H1 (cell line): ENCODE measurements around the gene RBM10. TPM values are rescaled to one million over a fixed set of nuclear protein-coding genes. Genes with fewer than 3 reads are reported as not detected.

Experiments
- CTCF ChIA-PET: fragments of 300-600 bp; sonication (Branson Sonifier 250); formaldehyde crosslinking; loops from one replicate; lab custom pipeline; 2021; ENCODE audit not compliant: partially characterized antibody; lab: Charles Lee
- POLR2A ChIA-PET: fragments of 300-600 bp; sonication (Branson Sonifier 250); formaldehyde crosslinking; loops from one replicate; lab custom pipeline; 2021; ENCODE audit warnings: inconsistent platforms; ENCODE audit not compliant: partially characterized antibody; lab: Charles Lee
- DNase-seq, 2 experiments: peaks; one replicate each; pipeline versions ENCODE4 v3.0.0 to v3.0.0-alpha.2; 2010 to 2022; ENCODE audit warnings: low spot score in 2 of 2, low read depth in 1 of 2, mixed read lengths in 1 of 2
- FAIRE-seq: peaks from 2 replicates; lab custom pipeline; 2011; peaks lifted over from hg19 to GRCh38; lab: Jason Lieb, UNC
- H2AFZ ChIP-seq: 2 replicates; pipeline ENCODE4 v1.8.1; 2012; ENCODE audit warnings: low read length, inconsistent platforms
- H2AK5ac ChIP-seq: 2 replicates; pipeline ENCODE4 v1.6.1; 2013; ENCODE audit warnings: low read depth, low read length
- H2BK120ac ChIP-seq: replicated peaks from 2 replicates; pipeline ENCODE3; 2013; ENCODE audit warnings: low read depth, low read length, inconsistent platforms
- H2BK12ac ChIP-seq: 2 replicates; pipeline ENCODE4 v1.6.1; 2013; ENCODE audit warnings: low read depth, low read length
- H2BK15ac ChIP-seq: 2 replicates; pipeline ENCODE4 v1.6.1; 2013; ENCODE audit warnings: low read length
- H2BK20ac ChIP-seq: 2 replicates; pipeline ENCODE4 v1.6.1; 2013; ENCODE audit warnings: low read length
- H2BK5ac ChIP-seq: 2 replicates; pipeline ENCODE4 v1.6.1; 2013; ENCODE audit warnings: low read depth, low read length
- H3K14ac ChIP-seq: 2 replicates; pipeline ENCODE4 v1.6.1; 2013; ENCODE audit warnings: inconsistent platforms; ENCODE audit not compliant: insufficient read length
- H3K18ac ChIP-seq: 2 replicates; pipeline ENCODE4 v1.6.1; 2013; ENCODE audit warnings: low read length; ENCODE audit errors: extremely low read depth
- H3K23ac ChIP-seq: 2 replicates; pipeline ENCODE4 v1.6.1; 2013; ENCODE audit warnings: inconsistent platforms; ENCODE audit not compliant: insufficient read length
- H3K23me2 ChIP-seq: 2 replicates; pipeline ENCODE4 v1.6.1; 2013; ENCODE audit warnings: low read depth, low read length
- H3K27ac ChIP-seq: 2 replicates; pipeline ENCODE4 v1.6.1; 2011; ENCODE audit warnings: low read depth, low read length, inconsistent platforms
- H3K27me3 ChIP-seq, 4 experiments: replicated peaks in 1 of 4; 1 replicate in 1 of 4; 2 replicates in 3 of 4; pipeline versions ENCODE4 v1.6.1 to v1.8.1; 2011 to 2013; ENCODE audit warnings: low read length in 3 of 4, mild to moderate bottlenecking in 3 of 4, inconsistent platforms in 2 of 4, mixed read lengths in 2 of 4, moderate library complexity in 1 of 4; ENCODE audit not compliant: control insufficient read depth in 3 of 4, insufficient read depth in 3 of 4; ENCODE audit errors: extremely low read depth in 1 of 4
- H3K36me3 ChIP-seq, 4 experiments: 2 replicates each; pipeline versions ENCODE4 v1.6.1 to v1.8.1; 2011 to 2013; ENCODE audit warnings: mild to moderate bottlenecking in 4 of 4, low read length in 3 of 4, moderate library complexity in 2 of 4, control low read depth in 1 of 4, inconsistent platforms in 1 of 4; ENCODE audit not compliant: insufficient read depth in 4 of 4, control insufficient read depth in 2 of 4
- H3K4ac ChIP-seq: replicated peaks from 2 replicates; pipeline ENCODE3; 2013; ENCODE audit warnings: low read length, low read depth, mixed read lengths, inconsistent platforms; ENCODE audit not compliant: insufficient read length
- H3K4me1 ChIP-seq, 4 experiments: replicated peaks in 1 of 4; 1 replicate in 1 of 4; 2 replicates in 3 of 4; pipeline versions ENCODE4 v1.6.1 to v1.8.1; 2011 to 2013; ENCODE audit warnings: low read length in 3 of 4, inconsistent platforms in 2 of 4, mixed read lengths in 1 of 4; ENCODE audit not compliant: insufficient read depth in 4 of 4, control insufficient read depth in 3 of 4
- H3K4me2 ChIP-seq, 2 experiments: 2 replicates each; pipeline versions ENCODE4 v1.6.1 to v1.8.1; 2011 to 2013; ENCODE audit warnings: low read depth in 2 of 2, low read length in 2 of 2, control low read depth in 1 of 2, inconsistent platforms in 1 of 2, mild to moderate bottlenecking in 1 of 2; ENCODE audit not compliant: insufficient read depth in 1 of 2
- H3K4me3 ChIP-seq, 4 experiments: fragments of 200-600, 300-600 bp in 1 of 4; sonication (generic), shearing (Covaris generic), sonication (Bioruptor Twin) in 1 of 4; 2 replicates each; pipeline versions ENCODE4 v1.5.1 to v1.8.1; 2011 to 2016; ENCODE audit warnings: low read length in 4 of 4, low read depth in 3 of 4, control low read depth in 2 of 4, inconsistent platforms in 2 of 4, mild to moderate bottlenecking in 2 of 4, mixed read lengths in 1 of 4, moderate library complexity in 1 of 4; ENCODE audit not compliant: insufficient read depth in 2 of 4; ENCODE audit errors: extremely low read depth in 1 of 4
- H3K56ac ChIP-seq: replicated peaks from 2 replicates; pipeline ENCODE3; 2013; ENCODE audit warnings: low read depth, mild to moderate bottlenecking, mixed read lengths, low read length, inconsistent platforms; ENCODE audit not compliant: insufficient read length
- H3K79me1 ChIP-seq: 2 replicates; pipeline ENCODE4 v1.6.1; 2013; ENCODE audit warnings: low read depth, low read length, control low read depth
- H3K79me2 ChIP-seq, 2 experiments: 2 replicates each; pipeline versions ENCODE4 v1.6.1 to v1.8.1; 2012 to 2013; ENCODE audit warnings: low read length in 2 of 2, mild to moderate bottlenecking in 2 of 2, inconsistent platforms in 1 of 2; ENCODE audit not compliant: insufficient read depth in 2 of 2, control insufficient read depth in 1 of 2
- H3K9ac ChIP-seq, 4 experiments: replicated peaks in 1 of 4; 1 replicate in 1 of 4; 2 replicates in 3 of 4; pipeline versions ENCODE4 v1.6.1 to v1.8.1; 2011 to 2013; ENCODE audit warnings: low read depth in 3 of 4, low read length in 3 of 4, control low read depth in 2 of 4, mild to moderate bottlenecking in 2 of 4, moderate library complexity in 2 of 4, inconsistent platforms in 1 of 4; ENCODE audit errors: extremely low read depth in 1 of 4
- H3K9me3 ChIP-seq, 2 experiments: 2 replicates each; pipeline versions ENCODE4 v1.6.1 to v1.8.1; 2012 to 2013; ENCODE audit warnings: mild to moderate bottlenecking in 2 of 2, moderate library complexity in 2 of 2, control low read depth in 1 of 2, inconsistent platforms in 1 of 2, low read depth in 1 of 2, low read length in 1 of 2, mixed read lengths in 1 of 2; ENCODE audit not compliant: insufficient read depth in 2 of 2
- H4K20me1 ChIP-seq, 2 experiments: replicated peaks in 1 of 2; 2 replicates each; pipeline versions ENCODE3 to v1.8.1; 2011 to 2013; ENCODE audit warnings: inconsistent platforms in 2 of 2, low read length in 2 of 2, mild to moderate bottlenecking in 1 of 2; ENCODE audit not compliant: insufficient read depth in 2 of 2, control insufficient read depth in 1 of 2
- H4K5ac ChIP-seq: 2 replicates; pipeline ENCODE4 v1.6.1; 2013; ENCODE audit warnings: low read length, low read depth, mixed read lengths, inconsistent platforms; ENCODE audit not compliant: insufficient read length
- H4K8ac ChIP-seq: 2 replicates; pipeline ENCODE4 v1.8.0; 2013; ENCODE audit warnings: mild to moderate bottlenecking, moderate library complexity, low read length, inconsistent platforms; ENCODE audit not compliant: insufficient read depth; ENCODE audit errors: extremely low read depth
- H4K91ac ChIP-seq: replicated peaks from 2 replicates; pipeline ENCODE3; 2013; ENCODE audit warnings: low read length, mixed read lengths, inconsistent platforms; ENCODE audit not compliant: insufficient read length
- ASH2L ChIP-seq: fragments of 200-600, 300-600 bp; sonication (generic); IDR thresholded peaks from one replicate; pipeline ENCODE4 v1.7.1; 2017; ENCODE audit warnings: low read length
- CEBPB ChIP-seq: IDR thresholded peaks from 2 replicates; pipeline ENCODE4 v1.6.1; 2012; ENCODE audit warnings: low read depth, low read length
- CTBP2 ChIP-seq: IDR thresholded peaks from 2 replicates; pipeline ENCODE4 v1.7.0; 2011; ENCODE audit warnings: borderline replicate concordance, mild to moderate bottlenecking, moderate library complexity, mixed read lengths, low read length; ENCODE audit not compliant: insufficient read depth, insufficient read length
- EP300 ChIP-seq, 2 experiments: IDR thresholded peaks; 1 replicate in 1 of 2; 2 replicates in 1 of 2; pipeline ENCODE4 v1.6.1; 2011 to 2012; ENCODE audit warnings: low read depth in 2 of 2, low read length in 2 of 2, mild to moderate bottlenecking in 2 of 2, borderline replicate concordance in 1 of 2, inconsistent platforms in 1 of 2, moderate library complexity in 1 of 2
- FOSL1 ChIP-seq: IDR thresholded peaks from 2 replicates; pipeline ENCODE4 v1.6.1; 2011; ENCODE audit warnings: mild to moderate bottlenecking, low read depth, low read length, moderate library complexity; ENCODE audit not compliant: insufficient read depth
- HDAC6 ChIP-seq: IDR thresholded peaks from one replicate; pipeline ENCODE4 v1.7.1; 2012; ENCODE audit warnings: low read depth, mild to moderate bottlenecking, inconsistent platforms, low read length, moderate library complexity
- SAP30 ChIP-seq: fragments of 300-600 bp; sonication (generic); IDR thresholded peaks from 2 replicates; pipeline ENCODE4 v1.7.1; 2012; ENCODE audit warnings: low read length, moderate library complexity, mild to moderate bottlenecking, inconsistent platforms; ENCODE audit not compliant: insufficient read depth, insufficient replicate concordance
- SP1 ChIP-seq: IDR thresholded peaks from 2 replicates; pipeline ENCODE4 v1.6.1; 2011; ENCODE audit warnings: low read depth, low read length
- SP2 ChIP-seq: IDR thresholded peaks from 2 replicates; pipeline ENCODE4 v1.6.1; 2012; ENCODE audit warnings: mild to moderate bottlenecking, low read length, inconsistent platforms
- TCF12 ChIP-seq: IDR thresholded peaks from 2 replicates; pipeline ENCODE4 v1.6.1; 2011; ENCODE audit warnings: low read depth, mild to moderate bottlenecking, low read length
- YY1 ChIP-seq: IDR thresholded peaks from 2 replicates; pipeline ENCODE4 v1.6.1; 2011; ENCODE audit warnings: low read depth, mild to moderate bottlenecking, low read length
- ZNF274 ChIP-seq: IDR thresholded peaks from 2 replicates; pipeline ENCODE4 v1.7.0; 2012; ENCODE audit warnings: low read length, borderline replicate concordance; ENCODE audit errors: extremely low read depth
- WGBS, 2 experiments: shearing (Covaris generic) in 1 of 2; methylation state at CpG; one replicate each; pipeline versions ENCODE4 v1.1.6 to v1.1.7; 2013 to 2015; ENCODE audit warnings: low lambda C conversion rate in 2 of 2, mixed read lengths in 2 of 2, inconsistent platforms in 1 of 2, low coverage in 1 of 2, missing lambda C conversion rate in 1 of 2; ENCODE audit not compliant: insufficient replicate concordance in 2 of 2, insufficient coverage in 1 of 2, insufficient read length in 1 of 2; ENCODE audit errors: extremely low coverage in 1 of 2, missing lambda C conversion rate in 1 of 2; 5-methylcytosine and 5-hydroxymethylcytosine counted together
- polyA plus RNA-seq, 7 experiments: library from polyadenylated mRNA; depleted of rRNA in 3 of 7; stranded (reverse) in 5 of 7; unstranded in 2 of 7; fragments of >200 nt in 5 of 7; fragments of 200-250 nt in 2 of 7; gene quantifications; 1 replicate in 5 of 7; 2 replicates in 1 of 7; 4 replicates in 1 of 7; pipeline versions ENCODE4 v1.2.1 to v1.2.3, GENCODE V29; 2011 to 2013; ENCODE audit warnings: missing spikeins in 2 of 7, mixed read lengths in 2 of 7
- total RNA-seq: library from RNA; stranded (reverse); fragmentation: NEBNext Ultra II Directional; extraction: Animal tissue kit (Norgen Biotek cat#: 25700); gene quantifications from 2 replicates; pipeline ENCODE4 v1.2.1, GENCODE V29; 2021
- TF ChIP-seq, protein P1 (sequence below): IDR thresholded peaks from 2 replicates; pipeline ENCODE4 v1.6.1; 2012; ENCODE audit warnings: inconsistent platforms

Gene RBM10
- total and polyA plus RNA-seq, 2 of the 8 experiments (the other 6 are each of a cell fraction or from before 2014, with no cell fraction given): 35.7 to 64.0 TPM

GRCh38 chrX:47214435-47215077 lies 69.5 kb downstream of the RBM10 start:
- Histone ChIP-seq H2BK5ac (no peak overlapping the region), H2BK15ac (no peak overlapping the region), H4K20me1 (peaks cover 4 to 15% of the 10 kb centered on the region in 2 experiments), H4K8ac (no peak overlapping the region), H3K36me3 (peaks cover 31 to 66% (median 51%) of the 10 kb centered on the region in 4 experiments), H3K9ac (no peak overlapping the region), H3K18ac (no peak overlapping the region), H3K14ac (no peak overlapping the region), H3K4me3 (no peak overlapping the region), H2BK120ac (no peak overlapping the region), H2AK5ac (no peak overlapping the region), H2BK12ac (no peak overlapping the region), H2BK20ac (no peak overlapping the region), H3K4me2 (no peak overlapping the region), H4K91ac (no peak overlapping the region), H3K79me1 (no peaks in the 10 kb centered on the region), H3K27me3 (no peaks in the 10 kb centered on the region), H3K56ac (no peak overlapping the region), H3K79me2 (peaks cover 4 to 12% of the 10 kb centered on the region in 2 experiments), H4K5ac (no peak overlapping the region), H3K4me1 (peaks cover 0 to 4% (median under 1%) of the 10 kb centered on the region in 4 experiments; a peak in 5 of 7 replicates), H3K23ac (no peak overlapping the region), H3K23me2 (peaks cover 4% of the 10 kb centered on the region; the same call in 1 of the 2 replicates), H3K9me3 (no peaks in the 10 kb centered on the region), H2AFZ (no peak overlapping the region), H3K4ac (no peak overlapping the region), H3K27ac (no peak overlapping the region)
- WGBS, 2 experiments: 89% methylated on average over 11 of the region's 20 CpGs; no CpG with 5 or more reads in 1 of the 2 experiments
- DNase-seq (no peak), FAIRE-seq (no peak)
- POLR2A ChIA-PET: interaction anchor here (1.0 to 6.1 kb wide), 7 partner anchors 10 to 70 kb away, joined by 3 to 63 read pairs (median 4); partner anchors contain the start of genes NDUFB11 and RBM10
- CTCF ChIA-PET: no interaction called here
- no peak for TF ChIP-seq SAP30
- no peak for TF ChIP-seq SP1
- no peak for TF ChIP-seq HDAC6
- no peak for TF ChIP-seq EP300 (IDR thresholded peaks at IDR 0.05; ENCODE audit: borderline replicate concordance in 1 of 2, low read depth in 2 of 2, low read length in 2 of 2)
- no peak for TF ChIP-seq TCF12
- TF ChIP-seq, protein P1, sequence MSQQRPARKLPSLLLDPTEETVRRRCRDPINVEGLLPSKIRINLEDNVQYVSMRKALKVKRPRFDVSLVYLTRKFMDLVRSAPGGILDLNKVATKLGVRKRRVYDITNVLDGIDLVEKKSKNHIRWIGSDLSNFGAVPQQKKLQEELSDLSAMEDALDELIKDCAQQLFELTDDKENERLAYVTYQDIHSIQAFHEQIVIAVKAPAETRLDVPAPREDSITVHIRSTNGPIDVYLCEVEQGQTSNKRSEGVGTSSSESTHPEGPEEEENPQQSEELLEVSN: no peak
- TF ChIP-seq FOSL1: no peak
- TF ChIP-seq CTBP2: no peak
- no peak for TF ChIP-seq YY1
- TF ChIP-seq ZNF274: no peak
- no peak for TF ChIP-seq ASH2L
- TF ChIP-seq SP2: no peak
- TF ChIP-seq CEBPB: no peak
